PC-9 (cell line): ENCODE measurements around the gene DYNC1I2.
"Not testable (repeated sequence)": the region's sequence is repeated elsewhere in the genome, so short reads cannot be mapped to it uniquely, and the experiment has no call there.

ENCODE experiments used
- EZH2 ChIP-seq: fragments of 200-600 bp; sonication (generic); IDR thresholded peaks from 2 replicates; pipeline ENCODE4 v1.8.0; 2017; ENCODE audit warnings: antibody characterized with exemption, low read depth
- TF ChIP-seq, protein P1 (sequence below): fragments of 200-600 bp; sonication (generic); conservative IDR thresholded peaks from 2 replicates; pipeline ENCODE4 v1.6.1; 2017; ENCODE audit warnings: mixed run types, antibody characterized with exemption, mild to moderate bottlenecking, moderate library complexity

GRCh38 chr2:171761176-171761575 is 73.9 kb downstream of the DYNC1I2 start:
- TF ChIP-seq, protein P1, sequence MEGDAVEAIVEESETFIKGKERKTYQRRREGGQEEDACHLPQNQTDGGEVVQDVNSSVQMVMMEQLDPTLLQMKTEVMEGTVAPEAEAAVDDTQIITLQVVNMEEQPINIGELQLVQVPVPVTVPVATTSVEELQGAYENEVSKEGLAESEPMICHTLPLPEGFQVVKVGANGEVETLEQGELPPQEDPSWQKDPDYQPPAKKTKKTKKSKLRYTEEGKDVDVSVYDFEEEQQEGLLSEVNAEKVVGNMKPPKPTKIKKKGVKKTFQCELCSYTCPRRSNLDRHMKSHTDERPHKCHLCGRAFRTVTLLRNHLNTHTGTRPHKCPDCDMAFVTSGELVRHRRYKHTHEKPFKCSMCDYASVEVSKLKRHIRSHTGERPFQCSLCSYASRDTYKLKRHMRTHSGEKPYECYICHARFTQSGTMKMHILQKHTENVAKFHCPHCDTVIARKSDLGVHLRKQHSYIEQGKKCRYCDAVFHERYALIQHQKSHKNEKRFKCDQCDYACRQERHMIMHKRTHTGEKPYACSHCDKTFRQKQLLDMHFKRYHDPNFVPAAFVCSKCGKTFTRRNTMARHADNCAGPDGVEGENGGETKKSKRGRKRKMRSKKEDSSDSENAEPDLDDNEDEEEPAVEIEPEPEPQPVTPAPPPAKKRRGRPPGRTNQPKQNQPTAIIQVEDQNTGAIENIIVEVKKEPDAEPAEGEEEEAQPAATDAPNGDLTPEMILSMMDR: not testable (repeated sequence)
- TF ChIP-seq EZH2: not testable (repeated sequence)
